GM19351 (cell line): Measurements from ENCODE around the gene DCAF17.
"Not testable (repeated sequence)": the region's sequence is repeated elsewhere in the genome, so short reads cannot be mapped to it uniquely, and the experiment has no call there.

Experiments
- ATAC-seq: cut with Tn5 transposase; IDR thresholded peaks from one replicate; pipeline ENCODE4 v1.9.1; 2021; ENCODE audit warnings: mild to moderate bottlenecking, moderate library complexity; ENCODE audit not compliant: unreplicated experiment

Gene DCAF17

GRCh38 chr2:171452773-171453172 is 18.7 kb downstream of the DCAF17 start:
- no peak for ATAC-seq

- no peak for ATAC-seq
These were observed 25.5 kb downstream of the DCAF17 start for GRCh38 chr2:171459498-171459897.

GRCh38 chr2:171460537-171460936 is 26.5 kb downstream of the DCAF17 start:
- no peak for ATAC-seq

DNA sequence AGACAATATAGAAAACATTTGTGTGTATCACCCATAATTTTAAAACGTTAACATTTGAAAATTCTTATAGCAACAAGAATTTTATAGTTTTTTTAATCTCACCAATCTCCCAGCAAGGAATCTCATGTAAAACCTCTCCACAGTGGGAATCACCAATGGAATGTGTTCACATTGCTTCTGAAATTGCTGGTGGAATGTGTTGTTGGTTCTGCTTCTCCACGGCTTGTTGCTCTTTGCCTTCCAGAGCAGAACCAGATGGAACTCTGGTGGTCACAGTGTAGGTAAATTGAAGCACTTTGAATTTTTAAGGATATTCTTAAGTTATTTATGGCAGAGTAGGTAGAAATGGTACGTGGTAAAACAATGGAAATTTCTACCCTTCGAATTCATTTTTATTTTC is 35.1 kb downstream of the DCAF17 start:
- ATAC-seq: no peak

GRCh38 chr2:171470129-171470528 is 36.1 kb downstream of the DCAF17 start:
- ATAC-seq: no peak

- no peak for ATAC-seq
These were observed 42.0 kb downstream of the DCAF17 start for GRCh38 chr2:171475979-171476378.

GRCh38 chr2:171478345-171478744 is 44.3 kb downstream of the DCAF17 start:
- no peak for ATAC-seq

DNA sequence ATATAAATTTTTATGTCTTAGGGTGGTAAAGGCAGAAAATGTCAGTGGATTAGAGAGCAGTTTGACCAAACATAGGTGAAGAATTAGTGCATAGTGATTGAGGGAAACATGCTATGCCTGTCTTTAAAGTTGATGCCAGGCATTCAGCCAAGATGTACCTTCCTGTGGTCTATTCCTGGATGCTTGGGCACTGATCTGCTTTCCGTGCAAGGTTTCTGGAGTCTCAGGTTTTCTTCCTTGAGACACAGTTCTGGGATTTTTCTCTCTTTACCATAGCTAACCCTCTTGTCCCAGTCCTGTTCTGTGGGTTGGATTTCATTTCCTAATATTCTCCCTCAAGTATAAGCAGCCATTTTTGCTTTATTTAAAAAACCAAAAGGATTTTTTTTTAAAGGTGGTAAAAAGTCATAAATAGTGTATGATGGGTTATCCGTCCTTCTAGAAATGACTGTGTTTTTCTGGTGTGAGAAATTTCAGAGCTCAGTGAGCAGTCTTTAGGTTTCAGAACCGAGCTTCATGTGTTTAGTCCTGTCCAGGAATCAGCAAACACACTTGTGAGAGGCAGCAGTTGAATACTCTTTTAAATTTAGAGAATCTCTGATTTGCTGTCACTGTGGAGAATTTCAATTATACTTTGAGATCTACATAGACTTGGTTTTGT is 45.3 kb downstream of the DCAF17 start:
- peak; percentile 88 for ATAC-seq

DNA sequence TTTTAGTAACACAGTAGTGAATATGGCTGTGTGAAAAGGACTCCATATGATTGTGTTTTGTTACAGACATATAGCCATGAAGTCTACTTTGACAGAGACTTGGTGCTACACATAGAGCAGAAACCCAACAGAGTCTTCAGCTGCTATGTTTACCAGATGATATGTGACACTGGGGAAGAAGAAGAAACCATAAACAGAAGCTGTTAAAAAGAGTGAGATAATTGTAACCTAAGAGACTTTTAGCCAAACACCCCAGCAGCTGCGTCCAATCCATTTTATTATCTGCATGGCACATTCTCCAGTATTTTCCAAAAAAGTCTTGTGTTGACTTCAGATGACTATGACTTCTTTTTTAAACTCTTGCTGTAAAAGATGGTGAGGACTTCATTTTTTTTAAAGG is 46.9 kb downstream of the DCAF17 start:
- no peak for ATAC-seq

DNA sequence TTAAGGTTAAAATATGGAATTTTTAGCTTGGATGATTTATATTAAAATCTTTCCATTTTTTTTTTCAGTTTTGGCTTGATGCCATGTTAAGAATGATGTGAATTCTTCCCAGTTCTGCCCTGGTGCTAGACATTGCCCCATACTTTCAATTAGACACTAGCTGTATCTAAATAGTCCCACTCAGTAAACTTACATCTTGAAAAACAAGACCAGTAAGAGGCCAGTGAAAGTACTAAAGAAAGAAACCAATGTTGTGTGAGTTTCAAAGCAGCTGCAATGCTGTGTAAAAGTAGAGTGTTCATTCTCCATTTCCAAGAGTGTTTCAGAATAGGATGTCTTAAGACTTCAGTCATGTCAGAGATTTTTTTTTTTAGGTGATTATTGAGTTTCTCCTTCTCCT is 48.3 kb downstream of the DCAF17 start:
- peak; percentile 53 for ATAC-seq

- ATAC-seq: no peak
These were observed 48.9 kb downstream of the DCAF17 start for GRCh38 chr2:171482877-171483276.

DNA sequence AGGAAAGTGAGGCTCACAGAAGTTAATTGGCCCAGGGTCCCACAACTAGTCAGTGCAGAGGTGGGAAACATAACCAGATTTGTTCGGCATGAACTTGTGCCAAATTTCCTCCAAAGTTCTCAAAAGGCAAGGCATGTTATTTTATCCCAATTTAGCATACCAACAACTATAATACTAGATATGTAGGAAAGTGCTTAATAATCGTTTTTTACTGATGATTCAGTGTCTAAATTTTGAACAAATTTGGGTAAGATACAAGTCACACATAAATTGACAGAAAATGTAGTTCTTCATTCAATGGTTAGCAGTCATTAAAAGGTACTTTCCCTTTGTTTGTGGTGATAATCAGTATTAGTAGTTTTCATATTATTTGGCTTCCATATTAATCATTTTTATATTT is 49.8 kb downstream of the DCAF17 start:
- ATAC-seq: no peak

DNA sequence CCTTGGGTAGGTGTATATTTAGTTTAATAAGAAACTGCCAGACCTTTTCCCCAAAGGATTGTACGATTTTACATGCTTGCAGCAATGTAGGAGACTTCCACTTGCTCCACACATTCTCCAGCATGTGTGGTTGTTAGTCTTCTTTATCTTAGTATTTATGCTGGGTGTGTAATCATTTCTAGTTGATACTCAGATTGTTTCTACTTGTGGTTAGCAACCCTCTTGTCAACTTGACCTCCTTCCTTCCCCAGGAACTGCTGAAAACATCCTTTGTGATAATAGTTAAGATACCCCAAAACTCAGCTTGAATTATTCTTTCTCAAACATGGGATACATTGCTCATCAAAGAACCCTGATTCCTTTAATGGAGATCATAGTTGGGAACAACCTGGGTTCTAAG is 51.1 kb downstream of the DCAF17 start:
- ATAC-seq: no peak

DNA sequence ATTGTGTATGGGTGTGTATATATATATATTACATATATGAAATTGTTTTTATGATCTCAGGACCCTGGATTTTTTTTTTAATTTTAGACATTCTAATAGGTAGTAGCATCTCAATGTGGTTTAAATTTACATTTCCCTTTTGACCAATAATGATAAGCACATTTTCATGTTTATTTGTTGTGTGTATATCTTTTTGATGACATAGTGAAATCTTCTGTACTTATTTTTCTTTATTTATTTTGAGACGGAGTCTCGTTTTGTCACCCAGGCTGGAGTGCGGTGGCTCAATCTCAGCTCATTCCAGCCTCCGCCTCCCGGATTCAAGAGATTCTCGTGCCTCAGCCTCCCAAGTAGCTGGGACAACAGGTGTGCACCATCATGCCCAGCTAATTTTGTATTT is 53.2 kb downstream of the DCAF17 start:
- ATAC-seq: no peak

DNA sequence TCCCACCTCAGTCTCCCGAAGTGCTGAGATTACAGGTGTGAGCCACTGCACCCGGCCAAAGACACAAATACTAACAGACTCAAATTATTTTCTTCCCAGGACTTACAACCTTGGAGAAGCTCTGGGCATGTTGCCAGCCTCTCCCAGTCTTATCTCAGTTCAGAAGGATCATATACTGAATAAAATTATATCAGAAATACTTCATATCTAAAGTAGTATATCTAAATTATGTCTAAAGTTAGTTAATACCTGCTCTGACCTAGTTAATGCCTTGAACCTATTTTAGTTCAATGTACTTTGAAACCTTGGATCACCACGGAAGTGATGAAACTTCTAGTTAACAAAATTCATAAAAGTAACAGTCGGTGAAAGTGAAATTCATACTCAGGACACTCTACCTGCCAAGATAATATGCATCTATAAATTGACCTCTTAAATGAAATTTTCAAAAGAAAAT is 53.8 kb downstream of the DCAF17 start:
- no peak for ATAC-seq

GRCh38 chr2:171490577-171490976 is 56.6 kb downstream of the DCAF17 start:
- ATAC-seq: no peak

GRCh38 chr2:171491292-171491691 is 57.3 kb downstream of the DCAF17 start:
- ATAC-seq: no peak

GRCh38 chr2:171492664-171493063 is 58.6 kb downstream of the DCAF17 start:
- ATAC-seq: no peak

GRCh38 chr2:171497664-171498063 is 63.6 kb downstream of the DCAF17 start:
- not testable (repeated sequence) for ATAC-seq

DNA sequence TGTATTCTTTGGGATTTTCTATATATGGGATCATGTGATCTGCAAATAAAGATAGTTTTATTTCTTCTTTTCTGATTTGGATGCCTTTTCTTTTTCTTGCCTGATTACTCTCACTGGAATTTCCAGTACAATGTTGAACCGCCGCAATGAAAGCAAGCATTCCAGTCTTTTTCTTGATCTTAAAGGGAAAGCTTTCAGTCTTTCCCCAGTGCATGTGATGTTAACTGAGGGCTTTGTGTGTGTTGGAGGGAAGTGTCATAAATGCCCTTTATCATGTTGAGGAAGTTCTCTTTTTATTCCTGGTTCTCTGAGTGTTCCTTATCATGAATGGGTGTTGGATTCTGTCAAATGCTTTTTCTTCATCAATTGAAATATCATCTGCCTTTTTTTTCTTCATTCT is 71.3 kb downstream of the DCAF17 start:
- ATAC-seq: no peak

DNA sequence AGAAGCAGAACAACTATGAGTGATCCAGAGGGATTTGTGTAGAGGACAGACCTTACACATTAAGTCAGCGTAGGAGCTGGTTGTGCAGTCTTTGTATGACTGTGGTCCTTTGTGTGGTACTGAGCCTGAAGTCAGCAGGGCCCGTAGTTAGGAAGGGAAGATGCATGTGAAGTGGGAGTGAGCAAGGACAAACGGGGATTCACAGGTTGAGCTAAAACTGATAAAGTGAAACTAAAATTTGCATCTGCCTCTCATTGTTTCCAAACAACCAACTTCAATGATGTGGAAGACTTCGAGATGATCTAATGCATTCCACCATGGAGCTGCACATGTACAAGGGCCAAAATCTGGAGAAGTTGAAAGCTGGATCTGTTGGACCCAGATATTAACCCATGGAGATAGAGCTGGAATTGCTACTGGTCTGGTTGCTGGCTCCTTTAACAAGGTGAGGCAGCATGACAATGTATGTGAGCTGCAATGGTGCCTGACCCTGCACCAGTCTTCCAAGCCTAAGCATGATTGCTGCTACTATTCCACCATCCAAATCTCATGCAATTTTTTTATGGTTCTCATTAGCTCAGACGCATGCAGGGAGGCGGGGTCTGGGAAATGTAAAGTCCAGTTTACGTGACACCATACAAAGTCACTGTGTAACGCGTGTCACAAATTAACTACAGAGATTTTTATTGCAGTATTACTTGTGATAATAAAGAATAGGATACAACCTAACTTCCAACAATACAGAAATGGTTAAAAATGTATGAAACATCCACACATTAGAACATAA is 76.1 kb downstream of the DCAF17 start:
- peak; percentile 66 for ATAC-seq

DNA sequence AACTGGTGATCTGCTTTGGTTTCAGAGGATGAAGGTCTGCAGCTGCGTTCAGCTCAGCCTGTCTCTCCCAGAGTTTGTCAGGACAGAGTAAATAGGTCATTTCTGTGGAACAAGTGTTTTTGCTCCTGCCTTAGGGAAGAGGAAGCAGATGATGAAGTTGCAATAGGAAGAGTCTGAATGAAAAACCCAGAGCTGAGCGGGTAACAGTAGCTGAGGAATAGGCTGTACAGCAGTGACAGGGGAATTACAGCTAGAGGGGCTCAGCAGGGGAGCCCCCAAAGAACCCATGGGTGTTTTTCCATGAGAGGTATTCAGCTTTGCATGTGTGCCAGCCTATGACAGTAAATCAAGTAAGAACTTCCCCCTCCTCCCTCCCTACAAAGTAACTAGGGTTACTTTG is 78.0 kb downstream of the DCAF17 start:
- ATAC-seq: no peak
